ENCODE data around the gene PCDHGB6.
"Not testable (repeated sequence)": the region's sequence is repeated elsewhere in the genome, so short reads cannot be mapped to it uniquely, and the experiment has no call there.

GRCh38 chr5:141407790-141408505 is at the start of gene PCDHGB6:
- TF ChIP-seq CTCF (conservative IDR thresholded peaks at IDR 0.05; ENCODE audit: low read depth in 2 of 2), result peak; percentile 81
- TF ChIP-seq POLR2AphosphoS5 (IDR thresholded peaks at IDR 0.05; ENCODE audit: low read depth), result not testable (repeated sequence)

All from GM23338 (cell line).